HUES6 (cell line): ENCODE measurements around the gene SPAG5.

Source experiments
- H3K27ac ChIP-seq: 2 replicates; pipeline ENCODE4 v1.7.0; 2013; ENCODE audit warnings: low read depth, mild to moderate bottlenecking, low read length, inconsistent platforms
- H3K27me3 ChIP-seq: 2 replicates; pipeline ENCODE4 v1.6.1; 2013; ENCODE audit warnings: low read length; ENCODE audit not compliant: control insufficient read depth, insufficient read depth
- H3K36me3 ChIP-seq: 2 replicates; pipeline ENCODE4 v1.6.1; 2013; ENCODE audit warnings: low read length; ENCODE audit not compliant: control insufficient read depth, insufficient read depth
- H3K4me1 ChIP-seq: 2 replicates; pipeline ENCODE4 v1.6.1; 2013; ENCODE audit warnings: low read length; ENCODE audit not compliant: control insufficient read depth, insufficient read depth
- H3K4me3 ChIP-seq: 2 replicates; pipeline ENCODE4 v1.5.1; 2013; ENCODE audit warnings: low read depth, low read length
- H3K9ac ChIP-seq: one replicate; pipeline ENCODE4 v1.6.1; 2013; ENCODE audit warnings: mild to moderate bottlenecking, low read length
- H3K9me3 ChIP-seq: 2 replicates; pipeline ENCODE4 v1.6.1; 2013; ENCODE audit warnings: low read depth, low read length; ENCODE audit not compliant: control insufficient read depth, insufficient read depth

SPAG5 gene

GRCh38 chr17:28598799-28599310, at the start of gene SPAG5:
SPAG5 (minus strand) TSS chr17:28599025; CDS start chr17:28598946, 79 bp downstream.
- H3K27ac ChIP-seq, result peak within 1 kb of the TSS; percentile 70
- H3K27me3 ChIP-seq, result no peaks in the 10 kb centered on the region
- no peaks in the 10 kb centered on the region for H3K9me3 ChIP-seq
- peaks cover 19% of the 10 kb centered on the region for H3K36me3 ChIP-seq
- H3K9ac ChIP-seq, result peak within 1 kb of the TSS; percentile 93
- H3K4me1 ChIP-seq, result peaks cover 11% of the 10 kb centered on the region; the same call in 1 of the 2 replicates
- peak within 1 kb of the TSS; percentile 82 for H3K4me3 ChIP-seq

- peak overlapping the region; percentile 100; the same call in 1 of the 2 replicates for H3K4me3 ChIP-seq
These were observed 47.4 kb upstream of the SPAG5 start for GRCh38 chr17:28646039-28646754.

GRCh38 chr17:28645576-28645939, 46.7 kb upstream of the SPAG5 start:
- Histone ChIP-seq H3K27ac (peak overlapping the region; percentile 37; the same call in 1 of the 2 replicates), H3K9me3 (no peaks in the 10 kb centered on the region), H3K9ac (peak overlapping the region; percentile 81), H3K4me3 (peak overlapping the region; percentile 100), H3K4me1 (peaks cover 10% of the 10 kb centered on the region; the same call in 1 of the 2 replicates), H3K27me3 (no peaks in the 10 kb centered on the region), H3K36me3 (peaks cover 46% of the 10 kb centered on the region)

More at GRCh38 chr17:28646039-28646754, 47.4 kb upstream of the SPAG5 start:
- Histone ChIP-seq H3K27me3 (no peaks in the 10 kb centered on the region), H3K4me1 (peaks cover 10% of the 10 kb centered on the region; the same call in 1 of the 2 replicates), H3K27ac (no peak overlapping the region), H3K36me3 (peaks cover 45% of the 10 kb centered on the region), H3K9me3 (no peaks in the 10 kb centered on the region), H3K9ac (no peak overlapping the region)

GRCh38 chr17:28644787-28645575, 46.2 kb upstream of the SPAG5 start, which contains the start of gene BLTP2:
BLTP2 (minus strand) TSS chr17:28645158; CDS start chr17:28645056, 102 bp downstream.
- Histone ChIP-seq H3K27ac (peak within 1 kb of the TSS; percentile 92), H3K4me1 (peaks cover 10% of the 10 kb centered on the region; the same call in 1 of the 2 replicates), H3K36me3 (peaks cover 51% of the 10 kb centered on the region), H3K27me3 (no peaks in the 10 kb centered on the region), H3K9me3 (no peaks in the 10 kb centered on the region), H3K9ac (peak within 1 kb of the TSS; percentile 81), H3K4me3 (peak within 1 kb of the TSS; percentile 100)

GRCh38 chr17:28643983-28644786, 45.4 kb upstream of the SPAG5 start:
- no peaks in the 10 kb centered on the region for H3K9me3 ChIP-seq
- peaks cover 58% of the 10 kb centered on the region for H3K36me3 ChIP-seq
- peak overlapping the region; percentile 76 for H3K9ac ChIP-seq
- H3K27ac ChIP-seq, result peak overlapping the region; percentile 92
- no peaks in the 10 kb centered on the region for H3K27me3 ChIP-seq
- peak overlapping the region; percentile 100 for H3K4me3 ChIP-seq
- peaks cover 10% of the 10 kb centered on the region; the same call in 1 of the 2 replicates for H3K4me1 ChIP-seq

- Histone ChIP-seq H3K4me1 (peaks cover 9% of the 10 kb centered on the region; the same call in 1 of the 2 replicates), H3K4me3 (no peak overlapping the region), H3K36me3 (peaks cover 72% of the 10 kb centered on the region), H3K9ac (no peak overlapping the region), H3K9me3 (no peaks in the 10 kb centered on the region), H3K27ac (no peak overlapping the region), H3K27me3 (no peaks in the 10 kb centered on the region)
These were observed 42.8 kb upstream of the SPAG5 start for GRCh38 chr17:28641579-28641978.

GRCh38 chr17:28635506-28635905, 36.7 kb upstream of the SPAG5 start:
- Histone ChIP-seq H3K27me3 (no peaks in the 10 kb centered on the region), H3K9ac (no peak overlapping the region), H3K9me3 (no peaks in the 10 kb centered on the region), H3K36me3 (peaks cover 99% of the 10 kb centered on the region), H3K4me1 (no peaks in the 10 kb centered on the region), H3K4me3 (no peak overlapping the region), H3K27ac (no peak overlapping the region)

GRCh38 chr17:28634206-28634865, 35.5 kb upstream of the SPAG5 start:
- H3K27me3 ChIP-seq, result no peaks in the 10 kb centered on the region
- no peak overlapping the region for H3K4me3 ChIP-seq
- peaks cover 96% of the 10 kb centered on the region for H3K36me3 ChIP-seq
- H3K4me1 ChIP-seq, result no peaks in the 10 kb centered on the region
- H3K9ac ChIP-seq, result peak overlapping the region; percentile 21
- no peak overlapping the region for H3K27ac ChIP-seq
- no peaks in the 10 kb centered on the region for H3K9me3 ChIP-seq

GRCh38 chr17:28626818-28627217, 28.0 kb upstream of the SPAG5 start:
- H3K9ac ChIP-seq, result no peak overlapping the region
- no peaks in the 10 kb centered on the region for H3K27me3 ChIP-seq

GRCh38 chr17:28624148-28624547, 25.3 kb upstream of the SPAG5 start:
- no peaks in the 10 kb centered on the region for H3K9me3 ChIP-seq
- no peak overlapping the region for H3K4me3 ChIP-seq
- no peak overlapping the region for H3K27ac ChIP-seq
- peaks cover 93% of the 10 kb centered on the region for H3K36me3 ChIP-seq
- H3K27me3 ChIP-seq, result no peaks in the 10 kb centered on the region
- no peak overlapping the region for H3K9ac ChIP-seq
- no peaks in the 10 kb centered on the region for H3K4me1 ChIP-seq

More at GRCh38 chr17:28626818-28627217, 28.0 kb upstream of the SPAG5 start:
- H3K27ac ChIP-seq, result no peak overlapping the region
- no peaks in the 10 kb centered on the region for H3K4me1 ChIP-seq
- no peaks in the 10 kb centered on the region for H3K9me3 ChIP-seq
- H3K36me3 ChIP-seq, result peaks cover 87% of the 10 kb centered on the region
- no peak overlapping the region for H3K4me3 ChIP-seq
